RPMI8226 (cell line): ENCODE data around the gene DMBT1.

Experiments
- DNase-seq: peaks from one replicate; pipeline ENCODE4 v3.0.0-alpha.2; 2015

The DMBT1 gene

GRCh38 chr10:122678266-122678665 lies 117.7 kb downstream of the DMBT1 start:
- no peak for DNase-seq

GRCh38 chr10:122682522-122682921 lies 122.0 kb downstream of the DMBT1 start:
- DNase-seq: no peak

GRCh38 chr10:122688293-122688989 lies 127.9 kb downstream of the DMBT1 start:
- DNase-seq: no peak

GRCh38 chr10:122689146-122689820 lies 128.7 kb downstream of the DMBT1 start:
- DNase-seq: no peak

- DNase-seq: no peak
Measured at GRCh38 chr10:122692744-122693143, 132.2 kb downstream of the DMBT1 start.
